DMS153 (cell line): Measurements from ENCODE around the gene PPM1H.

ENCODE experiments used
- DNase-seq: peaks from one replicate; lab custom pipeline; 2025; lab: John Stamatoyannopoulos, UW

PPM1H gene

DNA sequence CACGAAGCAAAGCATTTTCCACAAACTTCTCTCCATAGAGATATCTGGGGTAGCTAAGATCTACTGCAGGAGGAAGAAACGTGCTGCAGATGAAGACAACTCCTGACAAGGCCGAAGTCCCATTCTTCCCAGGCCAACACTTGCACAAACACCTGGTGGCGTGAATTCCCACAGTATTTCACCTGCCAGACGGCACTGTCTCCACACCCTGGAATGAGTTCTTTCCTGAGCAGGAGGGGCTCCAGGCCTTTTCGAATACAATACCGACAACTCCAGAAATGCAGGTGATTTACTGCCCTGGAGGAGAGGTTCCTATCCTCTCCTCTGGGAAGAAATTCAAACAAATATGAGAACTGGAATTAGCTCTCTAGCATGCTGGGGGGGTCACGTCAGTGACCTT is 288.4 kb downstream of the PPM1H start:
- no peak for DNase-seq

DNA sequence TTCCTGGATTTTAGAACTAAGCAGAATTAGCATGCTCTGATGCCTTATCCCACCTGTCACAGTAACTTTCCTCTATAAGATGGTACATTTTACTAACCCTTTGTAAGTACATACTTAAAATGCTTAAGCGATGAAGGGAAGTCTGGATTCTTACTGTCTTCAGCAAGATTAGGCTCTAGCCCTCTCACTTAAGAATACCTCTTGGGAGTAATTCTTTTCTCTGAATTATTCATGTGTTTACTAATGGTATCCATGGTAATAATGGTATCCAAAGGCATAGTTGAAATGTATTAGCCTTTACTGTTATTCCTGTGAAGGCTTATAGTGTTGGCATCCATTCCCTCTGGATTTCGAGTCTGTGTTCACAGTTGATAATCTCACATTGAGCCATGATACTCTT is 291.5 kb downstream of the PPM1H start:
- no peak for DNase-seq

DNA sequence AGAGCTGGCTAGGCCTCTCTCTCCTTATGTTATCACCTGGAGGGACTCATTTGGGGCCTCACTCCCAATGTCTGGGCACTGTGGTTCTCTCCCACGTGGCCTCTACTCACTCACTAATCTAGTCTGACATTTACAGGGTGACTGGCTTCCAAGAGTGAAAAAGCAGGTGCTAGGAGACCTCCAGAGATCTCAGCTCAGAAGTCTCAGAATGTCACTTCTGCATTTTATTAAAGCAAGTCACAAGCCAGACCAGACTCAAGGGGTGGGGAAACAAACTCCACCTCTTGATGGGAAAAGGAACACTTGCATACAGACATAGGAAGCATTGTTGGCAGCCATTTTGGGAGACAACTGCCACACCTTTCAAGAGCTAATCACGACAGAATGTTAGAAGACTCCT is 292.5 kb downstream of the PPM1H start:
- DNase-seq: no peak

DNA sequence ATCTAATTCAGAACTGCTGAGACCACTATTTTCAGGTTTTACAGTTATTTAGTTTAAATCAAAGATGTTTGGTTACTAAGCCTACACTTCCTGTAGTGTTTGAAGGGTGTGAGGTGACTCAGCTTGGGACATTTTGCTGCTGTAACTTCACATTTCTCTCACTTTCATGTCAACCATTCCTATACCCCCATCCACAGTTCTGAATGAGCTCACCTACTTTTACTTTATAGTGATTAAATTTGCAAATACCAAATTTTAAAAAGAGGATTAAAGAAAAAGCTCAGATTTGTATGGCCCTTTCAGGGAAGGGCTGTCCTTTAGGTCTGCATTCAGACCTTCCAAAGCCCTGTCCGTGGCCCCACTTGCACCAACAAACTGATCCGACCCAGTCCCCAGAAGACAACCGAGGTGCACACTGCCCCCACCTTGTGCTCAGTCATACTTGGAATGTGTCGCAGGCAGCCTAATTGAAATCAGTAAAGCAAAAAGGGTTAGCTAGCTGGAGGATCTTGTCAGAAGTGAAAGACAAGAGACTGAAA is 294.0 kb downstream of the PPM1H start:
- DNase-seq: no peak

DNA sequence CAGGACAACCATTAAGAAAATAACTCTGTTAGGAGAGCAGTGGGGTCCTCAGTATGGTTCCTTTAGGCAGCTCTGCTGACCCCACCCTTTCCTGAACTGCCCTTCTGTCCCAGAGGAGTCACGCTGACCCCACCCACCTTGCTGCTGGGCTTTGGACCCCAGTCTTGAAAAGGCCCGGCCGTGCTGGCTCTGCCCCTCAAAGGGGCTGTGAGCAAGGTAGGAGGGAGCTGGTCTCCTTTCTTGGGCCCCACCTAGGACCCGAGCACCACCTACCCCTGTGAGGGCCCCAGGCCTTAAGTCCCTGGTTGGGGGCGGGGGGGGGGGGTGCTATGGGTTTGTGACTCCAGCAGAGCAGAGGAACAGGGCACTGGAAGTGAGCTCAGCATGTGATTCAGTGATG is 297.3 kb downstream of the PPM1H start:
- DNase-seq: no peak

DNA sequence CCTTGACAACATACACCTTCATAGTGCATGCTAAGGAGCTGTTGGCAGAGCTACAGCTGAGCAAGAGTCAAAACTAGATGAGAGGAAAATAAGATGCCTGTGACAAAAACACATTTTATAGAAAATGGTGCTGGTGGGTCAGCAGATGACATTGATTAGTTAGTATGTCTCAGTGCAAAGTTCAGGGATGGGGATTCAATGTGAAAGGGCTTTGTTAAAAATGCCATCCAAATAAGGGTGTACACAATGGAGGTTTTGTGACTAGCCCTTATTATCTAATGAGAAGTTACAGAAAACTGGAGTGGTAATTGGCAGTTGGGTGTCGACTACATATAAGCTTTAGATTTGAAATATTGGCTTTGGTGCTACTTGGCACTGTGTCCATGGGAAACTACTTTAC is 299.3 kb downstream of the PPM1H start:
- DNase-seq: no peak

DNA sequence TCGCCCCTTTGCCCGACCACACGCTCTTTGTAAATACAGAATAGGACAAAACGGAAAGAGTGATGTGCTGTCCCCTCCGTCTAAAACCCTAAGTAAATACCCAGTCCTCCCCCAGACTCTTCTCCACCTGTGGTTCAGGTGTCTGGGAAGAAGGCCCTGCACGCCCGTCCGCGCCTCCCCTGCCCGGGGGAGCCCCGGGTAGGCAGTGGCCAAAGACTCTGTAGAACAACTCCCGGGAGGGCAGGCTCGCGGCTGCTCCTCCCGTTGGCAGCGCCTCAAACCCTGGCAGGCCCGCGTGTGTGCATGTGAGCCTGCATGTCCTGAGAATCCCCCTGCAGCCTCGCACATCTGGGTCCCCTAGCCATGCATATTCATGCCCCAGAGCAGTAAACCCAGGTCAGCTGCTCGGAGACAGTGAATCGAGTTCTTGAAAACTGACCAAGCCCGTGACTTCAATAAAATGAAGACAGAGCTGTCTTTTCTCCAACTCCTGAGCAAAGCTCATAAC is 302.5 kb downstream of the PPM1H start:
- no peak for DNase-seq

DNA sequence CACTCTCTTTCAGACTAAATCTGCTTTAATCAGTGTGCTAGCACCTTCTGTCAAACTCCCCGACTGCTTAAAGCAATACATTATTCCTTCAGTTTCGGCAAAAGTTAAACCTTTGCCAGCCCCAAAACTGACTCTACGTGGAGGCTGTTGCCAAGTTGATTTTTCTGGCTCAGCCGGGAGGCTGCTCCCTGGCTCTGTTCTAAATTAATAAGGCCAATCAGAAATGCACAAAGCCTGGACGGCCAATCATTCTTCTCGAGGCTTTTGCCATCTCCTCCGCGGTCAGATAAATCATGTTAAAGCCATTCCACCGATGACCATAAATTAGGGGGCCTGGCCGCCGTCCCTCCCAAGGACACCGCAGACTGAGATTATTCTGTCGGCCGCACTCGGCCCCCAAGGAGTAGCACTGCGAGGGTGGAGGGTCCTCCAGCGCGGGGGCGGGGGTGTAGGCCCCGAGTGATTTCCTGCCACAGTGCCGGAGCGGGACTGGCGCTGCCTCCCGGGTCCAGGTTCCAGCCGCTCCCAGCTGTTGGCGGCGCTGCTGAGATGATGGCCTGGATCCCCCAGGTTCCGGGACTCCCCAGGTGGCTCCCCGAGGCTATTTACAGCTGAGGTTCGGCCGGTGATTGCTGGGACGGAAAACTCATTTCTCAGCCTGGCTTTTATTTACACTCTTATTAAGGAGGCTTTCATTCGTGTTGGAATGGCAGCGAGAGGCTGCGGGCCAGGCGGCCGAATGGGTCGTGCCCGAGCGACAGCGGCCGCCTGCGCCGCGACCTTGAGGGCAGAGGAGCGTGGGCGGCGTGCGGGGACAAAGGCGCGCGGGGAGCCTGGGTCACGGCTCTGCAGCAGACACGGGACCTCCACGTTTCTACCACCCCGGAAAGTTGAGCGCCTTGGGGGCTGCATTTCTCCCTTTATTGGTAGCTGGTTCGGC is 303.2 kb downstream of the PPM1H start:
- DNase-seq: peak; percentile 43

DNA sequence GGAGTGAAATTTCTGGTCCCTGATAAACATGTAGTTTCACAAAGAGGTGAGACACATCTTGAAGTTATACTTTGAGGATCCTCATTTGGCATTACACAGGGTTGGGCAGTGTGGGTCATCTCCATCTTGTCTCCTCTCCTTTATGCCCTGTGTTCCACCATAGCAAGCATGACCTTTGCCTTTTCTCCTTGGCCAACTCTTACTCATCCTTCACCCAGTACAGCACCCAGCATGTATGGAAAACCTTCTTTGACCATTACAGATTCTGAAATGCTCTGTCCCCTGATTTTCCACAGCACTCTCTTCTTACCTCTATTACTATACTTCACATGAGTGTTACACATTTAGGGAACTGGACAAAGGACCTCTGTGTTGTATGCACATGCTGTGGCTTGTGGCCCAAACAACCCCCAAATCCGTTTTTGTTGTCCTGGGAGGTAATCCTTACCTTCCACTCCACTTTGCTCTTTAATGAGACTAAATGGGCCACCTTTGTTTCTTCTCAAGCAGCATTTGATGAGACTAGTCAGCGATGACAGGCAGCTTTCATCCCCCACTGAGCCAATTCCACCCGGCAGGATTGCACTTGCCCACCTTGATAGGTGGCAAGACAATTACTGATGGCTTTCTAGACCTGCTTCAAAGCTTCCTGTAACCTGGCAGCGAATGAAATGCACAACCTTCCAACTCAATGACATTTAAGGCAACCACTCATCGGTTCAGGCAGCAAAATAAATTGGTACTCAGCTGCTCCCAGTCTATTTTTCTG is 304.8 kb downstream of the PPM1H start:
- DNase-seq: no peak

DNA sequence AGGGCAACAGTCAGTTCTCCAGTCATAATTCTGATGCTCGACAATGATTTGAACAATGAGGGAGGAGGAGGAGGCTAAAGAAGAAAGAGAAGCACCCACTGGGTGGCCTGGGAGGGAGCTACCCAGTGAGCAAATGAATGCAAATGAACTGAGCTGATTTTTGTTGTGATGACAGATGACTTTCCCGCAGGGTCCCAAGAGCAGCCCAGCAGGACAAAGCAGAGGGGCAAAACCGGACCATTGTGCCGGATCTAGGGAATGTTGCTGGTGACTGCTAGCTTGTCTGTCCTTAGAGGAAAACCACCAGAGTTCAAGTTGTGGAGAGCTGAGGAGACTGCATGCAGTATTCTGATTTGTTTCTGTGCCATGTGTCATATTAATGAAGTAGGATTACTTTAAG is 305.5 kb downstream of the PPM1H start:
- DNase-seq: no peak

DNA sequence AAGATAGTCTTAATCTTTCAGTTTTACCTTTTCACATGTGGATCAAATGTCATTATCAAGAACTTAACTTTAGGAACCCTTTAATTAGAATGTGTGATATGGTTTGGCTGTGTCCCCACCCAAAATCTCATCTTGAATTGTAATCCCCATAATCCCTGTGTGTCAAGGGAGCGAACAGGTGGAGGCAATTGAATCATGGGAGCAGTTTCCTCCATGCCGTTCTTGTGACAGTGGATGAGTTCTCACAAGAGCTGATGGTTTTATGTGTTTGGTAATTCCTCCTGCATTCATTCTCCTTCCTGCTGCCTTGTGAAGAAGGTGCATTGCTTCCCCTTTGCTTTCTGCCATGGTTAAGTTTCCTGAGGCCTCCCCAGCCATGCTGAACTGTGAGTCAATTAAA is 307.8 kb downstream of the PPM1H start:
- no peak for DNase-seq

DNA sequence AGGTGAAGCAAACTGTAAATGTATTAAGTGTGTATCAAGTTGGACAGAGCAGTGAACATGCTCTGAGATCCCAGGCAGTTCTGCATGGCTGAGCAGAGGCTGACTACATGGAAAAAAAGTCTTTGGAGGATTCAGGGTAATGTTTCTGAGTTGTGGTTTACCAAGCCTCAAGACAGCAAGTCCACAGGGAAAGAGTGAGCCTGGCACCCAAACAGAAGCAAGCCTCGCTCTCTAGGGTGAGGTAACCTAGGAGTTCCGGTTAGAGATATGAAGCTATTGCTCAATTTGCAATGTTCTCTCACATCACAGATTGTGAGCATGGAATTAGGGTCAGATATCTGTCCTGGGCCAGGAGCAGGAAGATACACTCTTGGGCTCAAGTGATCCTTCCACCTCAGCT is 309.7 kb downstream of the PPM1H start:
- DNase-seq: no peak

DNA sequence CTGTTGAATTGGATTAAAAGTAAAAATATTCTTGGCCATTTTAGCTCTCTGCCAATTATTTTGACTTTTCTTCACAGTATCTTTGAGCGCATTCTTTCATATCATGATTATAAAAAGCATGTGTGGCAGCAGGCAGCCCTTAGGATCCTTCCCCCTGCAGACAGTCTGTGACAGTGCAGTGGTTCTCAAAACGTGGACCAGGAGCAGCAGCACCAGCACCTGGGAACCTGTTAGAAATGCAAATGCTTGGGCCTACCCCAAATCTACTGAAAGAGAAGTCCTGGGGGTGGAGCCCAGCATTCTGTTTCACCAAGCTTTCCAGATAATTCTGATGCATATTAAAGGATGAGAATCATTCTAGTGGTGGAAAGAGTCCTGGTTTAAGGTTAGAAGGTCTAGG is 312.8 kb downstream of the PPM1H start:
- no peak for DNase-seq

DNA sequence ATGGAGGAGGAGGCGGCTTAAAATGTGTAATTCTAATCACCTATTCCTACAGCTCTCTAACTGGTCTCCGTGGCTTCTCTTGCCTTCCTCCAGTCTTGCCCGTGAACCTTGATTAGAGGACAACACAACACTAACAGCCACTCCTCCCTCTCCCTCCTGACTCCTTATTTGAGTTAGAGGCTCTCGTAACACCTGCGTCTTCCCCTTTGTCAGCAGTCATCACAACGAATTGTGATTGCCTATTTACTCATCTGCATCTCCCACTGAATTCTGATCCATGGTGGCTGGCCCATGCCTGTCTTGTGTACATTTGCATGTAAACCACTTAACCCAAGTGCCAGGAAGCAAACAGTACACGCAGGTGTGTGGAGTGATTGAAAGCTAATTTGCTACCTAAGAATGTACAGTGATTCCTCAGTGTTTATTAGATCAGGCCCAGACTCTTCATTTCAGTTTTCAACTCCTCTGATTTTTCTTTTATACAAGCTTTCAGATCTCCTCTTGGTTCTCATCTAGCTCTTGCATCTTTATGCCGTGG is 313.8 kb downstream of the PPM1H start:
- peak; percentile 81 for DNase-seq

DNA sequence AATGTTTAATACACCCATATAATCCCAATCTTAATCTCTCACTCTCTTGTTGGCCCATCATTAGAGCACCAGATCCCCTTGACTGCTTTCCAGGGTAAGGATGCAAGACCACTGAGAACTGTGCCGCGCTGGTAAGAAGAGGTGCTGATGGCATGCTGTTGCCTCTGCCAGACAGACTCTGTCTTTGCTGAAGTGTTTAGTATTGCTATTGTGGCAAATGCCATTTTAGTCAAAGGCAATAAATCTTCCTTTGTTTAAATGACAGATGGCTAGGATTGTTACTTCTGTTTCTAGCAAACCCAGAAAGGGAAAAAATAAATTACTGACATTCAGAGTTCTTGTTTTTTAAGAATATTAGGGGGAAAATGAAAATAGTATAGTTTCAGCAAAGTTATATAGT is 316.0 kb downstream of the PPM1H start:
- DNase-seq: peak; percentile 41

DNA sequence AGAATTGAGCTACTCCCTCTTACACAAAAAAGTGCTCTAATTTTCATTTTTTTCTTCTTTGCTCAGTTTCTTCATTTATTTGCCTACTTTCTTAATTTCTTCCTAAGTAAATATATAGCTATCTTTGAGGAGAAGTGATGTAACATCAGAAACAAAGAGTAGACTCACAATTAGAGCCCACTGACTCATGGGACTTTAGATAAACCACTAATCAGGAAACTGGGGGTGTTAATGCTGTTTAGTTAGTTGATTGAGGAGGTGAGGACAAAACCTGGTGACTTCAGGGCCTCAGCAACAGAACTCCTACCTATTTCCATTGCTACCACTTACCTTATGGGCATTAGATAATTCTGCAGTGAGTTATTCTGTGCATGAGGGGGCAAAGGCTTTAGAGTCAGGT is 316.6 kb downstream of the PPM1H start:
- DNase-seq: no peak

DNA sequence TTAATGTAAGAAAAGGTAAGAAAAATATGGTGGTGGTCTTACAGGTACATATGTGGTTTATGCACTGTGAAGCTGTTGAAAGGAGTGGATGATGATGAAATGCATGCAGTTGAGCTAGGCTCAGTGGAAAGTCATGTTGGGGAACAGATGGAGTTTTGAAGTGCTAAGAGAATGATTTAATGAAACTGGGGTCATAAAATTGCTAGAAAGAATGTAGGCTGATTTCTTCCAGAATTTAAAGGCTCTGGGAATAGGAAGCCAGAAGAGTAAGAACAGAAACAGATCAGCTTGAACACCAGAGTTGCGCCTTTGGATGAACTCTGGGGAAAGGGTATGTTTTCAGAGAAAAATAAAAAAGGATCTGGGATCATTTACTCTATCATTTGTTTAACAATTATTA is 321.9 kb downstream of the PPM1H start:
- DNase-seq: no peak

DNA sequence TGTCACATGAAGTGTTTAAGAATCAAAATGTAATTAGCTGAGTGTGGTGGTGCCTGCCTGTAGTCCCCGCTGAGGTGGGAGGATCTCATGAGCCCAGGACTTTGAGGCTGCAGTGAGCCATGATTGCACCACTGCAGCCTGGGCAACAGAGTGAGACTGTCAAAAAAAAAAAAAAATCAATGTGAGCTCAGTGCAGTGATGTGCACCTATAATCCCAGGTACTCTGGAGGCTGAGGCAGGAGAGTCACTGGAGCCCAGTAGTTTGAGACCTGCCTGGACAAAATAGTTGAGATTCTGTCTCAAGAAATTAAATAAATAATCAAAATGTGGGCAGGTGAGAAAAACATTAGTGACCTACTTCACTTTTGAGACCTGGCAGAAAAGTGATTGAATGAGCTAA is 328.3 kb downstream of the PPM1H start:
- DNase-seq: no peak

DNA sequence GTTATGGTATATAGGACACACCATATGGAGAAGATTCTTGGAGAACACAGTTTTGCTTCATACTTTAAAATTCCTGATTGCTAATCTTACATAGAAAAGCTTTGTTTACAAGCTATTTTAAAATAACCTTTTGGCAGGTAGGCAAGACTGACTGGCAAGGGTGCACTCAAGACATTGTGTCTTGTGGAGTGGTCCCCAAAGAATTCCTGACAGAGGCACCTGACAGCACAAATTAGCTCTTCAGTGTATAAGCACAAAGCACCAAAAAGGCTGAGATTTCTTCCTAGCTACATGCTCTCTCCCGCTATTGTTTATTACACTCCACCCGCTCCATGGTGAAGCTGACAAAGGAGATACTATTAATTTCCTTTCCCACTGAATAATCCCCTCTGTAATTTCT is 329.0 kb downstream of the PPM1H start:
- DNase-seq: no peak

DNA sequence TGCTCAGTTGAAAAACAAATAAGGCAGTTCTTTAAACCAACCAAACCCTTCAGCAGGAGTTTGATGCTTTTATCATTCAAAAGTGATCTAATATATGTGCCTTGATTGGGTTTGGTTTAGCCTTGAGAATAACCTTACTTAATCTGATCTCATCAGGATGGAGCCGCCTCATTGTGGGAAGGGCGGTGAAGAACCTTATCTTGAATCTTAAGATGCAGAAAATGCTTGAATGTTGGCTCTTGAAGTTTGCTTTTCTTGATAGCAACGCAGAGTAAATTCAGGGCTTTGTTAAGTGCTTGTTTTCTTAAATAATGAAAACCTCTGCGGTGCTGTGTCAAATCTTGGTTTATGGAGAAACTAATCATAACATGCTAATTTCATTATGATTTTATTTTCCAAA is 330.1 kb downstream of the PPM1H start:
- DNase-seq: no peak

DNA sequence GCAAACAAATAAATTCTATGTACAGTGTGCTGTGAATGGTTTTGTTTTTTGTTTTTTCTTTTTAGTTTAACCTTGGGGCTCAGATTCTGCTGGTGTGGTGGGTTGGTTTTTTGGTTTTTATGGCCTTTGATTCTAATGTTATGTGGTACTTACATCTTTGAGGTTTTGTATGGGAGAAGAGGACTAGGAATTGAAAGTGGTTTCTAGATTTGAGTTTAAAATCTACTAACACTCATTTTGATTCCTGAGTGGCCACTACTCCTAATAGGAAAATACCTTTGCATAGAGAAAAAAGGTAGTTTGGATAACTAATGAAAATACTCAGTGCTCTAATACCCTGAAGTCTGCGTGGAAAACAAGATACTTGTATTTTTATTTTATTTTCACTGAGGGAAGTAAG is 330.6 kb downstream of the PPM1H start:
- no peak for DNase-seq

DNA sequence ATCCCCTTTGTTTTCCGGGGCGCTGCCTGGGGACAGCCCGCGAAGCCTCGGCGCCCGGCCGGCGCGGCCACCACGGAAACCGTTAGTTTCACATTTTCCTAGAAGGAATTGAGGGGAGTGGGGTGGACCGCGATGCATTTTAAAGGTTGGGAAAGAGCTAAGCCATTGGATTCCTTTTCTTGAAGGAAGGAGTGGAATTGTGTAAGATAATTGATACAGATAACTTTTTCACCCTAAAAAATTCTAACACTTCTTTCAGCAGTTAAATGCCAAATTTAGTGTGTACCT is 331.2 kb downstream of the PPM1H start:
- DNase-seq: no peak
